Mesodermal cell (in vitro differentiated cells): ENCODE results near the gene DRD3.

Experiments used
- H3K27ac ChIP-seq: 2 replicates; pipeline ENCODE4 v1.7.0; 2013; ENCODE audit warnings: mild to moderate bottlenecking, low read depth, low read length, moderate library complexity; ENCODE audit not compliant: severe bottlenecking
- H3K36me3 ChIP-seq: 2 replicates; pipeline ENCODE4 v1.7.1; 2013; ENCODE audit warnings: mild to moderate bottlenecking, low read length, moderate library complexity; ENCODE audit not compliant: control insufficient read depth, insufficient read depth
- H3K4me1 ChIP-seq: one replicate; pipeline ENCODE4 v1.7.1; 2013; ENCODE audit warnings: mild to moderate bottlenecking, low read length; ENCODE audit not compliant: insufficient read depth, control insufficient read depth, poor library complexity, severe bottlenecking
- H3K4me3 ChIP-seq: 2 replicates; pipeline ENCODE4 v1.7.0; 2013; ENCODE audit warnings: low read length, control low read depth, mild to moderate bottlenecking; ENCODE audit not compliant: insufficient read depth, poor library complexity, severe bottlenecking; ENCODE audit errors: extremely low read depth
- H3K9me3 ChIP-seq: 2 replicates; pipeline ENCODE4 v1.7.1; 2013; ENCODE audit warnings: mild to moderate bottlenecking, low read length, moderate library complexity; ENCODE audit not compliant: control insufficient read depth
- WGBS, 2 experiments: methylation state at CpG; one replicate each; pipeline ENCODE4 v1.1.5; 2013; ENCODE audit warnings: missing lambda C conversion rate in 2 of 2; ENCODE audit not compliant: insufficient coverage in 2 of 2; 5-methylcytosine and 5-hydroxymethylcytosine counted together

The DRD3 gene

GRCh38 chr3:114151091-114151490 is 27.8 kb downstream of the DRD3 start:
- Histone ChIP-seq H3K36me3 (no peaks in the 10 kb centered on the region), H3K4me1 (no peaks in the 10 kb centered on the region), H3K27ac (no peak overlapping the region), H3K4me3 (no peak overlapping the region), H3K9me3 (no peaks in the 10 kb centered on the region)
- 69% methylated on average over 3 of the region's 3 CpGs; no CpG with 5 or more reads in 1 of the 2 experiments for WGBS, 2 experiments

GRCh38 chr3:114147251-114147650 is 31.6 kb downstream of the DRD3 start:
- Histone ChIP-seq H3K4me3 (no peak overlapping the region), H3K4me1 (peaks cover 4% of the 10 kb centered on the region), H3K27ac (no peak overlapping the region), H3K9me3 (no peaks in the 10 kb centered on the region), H3K36me3 (no peaks in the 10 kb centered on the region)
- 79 to 88% methylated on average over 6 to 7 of the region's 9 CpGs for WGBS, 2 experiments

GRCh38 chr3:114144909-114145688 is 33.8 kb downstream of the DRD3 start:
- H3K4me3 ChIP-seq, result no peak overlapping the region

GRCh38 chr3:114143817-114144216 is 35.0 kb downstream of the DRD3 start:
- no peaks in the 10 kb centered on the region for H3K36me3 ChIP-seq
- H3K9me3 ChIP-seq, result no peaks in the 10 kb centered on the region
- no peak overlapping the region for H3K4me3 ChIP-seq
- H3K27ac ChIP-seq, result no peak overlapping the region
- peaks cover 4% of the 10 kb centered on the region for H3K4me1 ChIP-seq
- WGBS, 2 experiments, result 67% methylated on average over 1 of the region's 1 CpG; no CpG with 5 or more reads in 1 of the 2 experiments

More at GRCh38 chr3:114144909-114145688, 33.8 kb downstream of the DRD3 start:
- Histone ChIP-seq H3K4me1 (peaks cover 4% of the 10 kb centered on the region), H3K36me3 (no peaks in the 10 kb centered on the region), H3K9me3 (no peaks in the 10 kb centered on the region), H3K27ac (no peak overlapping the region)
- no CpG with 5 or more reads among the region's 7 CpGs for WGBS, 2 experiments

GRCh38 chr3:114139836-114140235 is 39.0 kb downstream of the DRD3 start:
- Histone ChIP-seq H3K9me3 (no peaks in the 10 kb centered on the region), H3K36me3 (no peaks in the 10 kb centered on the region), H3K27ac (no peak overlapping the region), H3K4me1 (no peaks in the 10 kb centered on the region), H3K4me3 (no peak overlapping the region)
- 97 to 100% methylated on average over 2 to 3 of the region's 3 CpGs for WGBS, 2 experiments

GRCh38 chr3:114133947-114134346 is 44.9 kb downstream of the DRD3 start:
- Histone ChIP-seq H3K36me3 (no peaks in the 10 kb centered on the region), H3K4me1 (no peaks in the 10 kb centered on the region), H3K4me3 (no peak overlapping the region), H3K9me3 (no peaks in the 10 kb centered on the region), H3K27ac (no peak overlapping the region)
- WGBS, 2 experiments, result 94 to 96% methylated on average over 2 of the region's 3 CpGs

GRCh38 chr3:114132500-114132899 is 46.4 kb downstream of the DRD3 start:
- no peak overlapping the region for H3K4me3 ChIP-seq
- no peaks in the 10 kb centered on the region for H3K36me3 ChIP-seq
- no peaks in the 10 kb centered on the region for H3K9me3 ChIP-seq
- no peaks in the 10 kb centered on the region for H3K4me1 ChIP-seq
- 100% methylated on average over 2 of the region's 3 CpGs; no CpG with 5 or more reads in 1 of the 2 experiments for WGBS, 2 experiments
- no peak overlapping the region for H3K27ac ChIP-seq

GRCh38 chr3:114128826-114129225 is 50.0 kb downstream of the DRD3 start:
- Histone ChIP-seq H3K36me3 (no peaks in the 10 kb centered on the region), H3K27ac (no peak overlapping the region), H3K4me1 (no peaks in the 10 kb centered on the region), H3K9me3 (no peaks in the 10 kb centered on the region), H3K4me3 (no peak overlapping the region)
- WGBS, 2 experiments, result 76 to 85% methylated on average over 3 to 5 of the region's 8 CpGs

GRCh38 chr3:114128231-114128630 is 50.6 kb downstream of the DRD3 start:
- H3K36me3 ChIP-seq, result no peaks in the 10 kb centered on the region
- H3K9me3 ChIP-seq, result no peaks in the 10 kb centered on the region
- no peaks in the 10 kb centered on the region for H3K4me1 ChIP-seq
- H3K4me3 ChIP-seq, result no peak overlapping the region
- 78 to 92% methylated on average over 1 of the region's 1 CpG for WGBS, 2 experiments
- no peak overlapping the region for H3K27ac ChIP-seq

- Histone ChIP-seq H3K4me3 (no peak overlapping the region), H3K4me1 (no peaks in the 10 kb centered on the region), H3K36me3 (no peaks in the 10 kb centered on the region), H3K9me3 (no peaks in the 10 kb centered on the region), H3K27ac (no peak overlapping the region)
- no CpG with 5 or more reads among the region's 3 CpGs for WGBS, 2 experiments
Measured at GRCh38 chr3:114127517-114127916, 51.3 kb downstream of the DRD3 start.

GRCh38 chr3:114126461-114126860 is 52.4 kb downstream of the DRD3 start:
- no CpG with 5 or more reads among the region's 1 CpG for WGBS, 2 experiments

More at GRCh38 chr3:114126461-114126860, 52.4 kb downstream of the DRD3 start:
- H3K36me3 ChIP-seq, result no peaks in the 10 kb centered on the region
- no peak overlapping the region for H3K4me3 ChIP-seq
- H3K27ac ChIP-seq, result no peak overlapping the region
- peaks cover 7% of the 10 kb centered on the region for H3K4me1 ChIP-seq
- H3K9me3 ChIP-seq, result no peaks in the 10 kb centered on the region
